Measurements from ENCODE around the gene CSF1R.
"Not testable (repeated sequence)": the region's sequence is repeated elsewhere in the genome, so short reads cannot be mapped to it uniquely, and the experiment has no call there.

Gene CSF1R

DNA sequence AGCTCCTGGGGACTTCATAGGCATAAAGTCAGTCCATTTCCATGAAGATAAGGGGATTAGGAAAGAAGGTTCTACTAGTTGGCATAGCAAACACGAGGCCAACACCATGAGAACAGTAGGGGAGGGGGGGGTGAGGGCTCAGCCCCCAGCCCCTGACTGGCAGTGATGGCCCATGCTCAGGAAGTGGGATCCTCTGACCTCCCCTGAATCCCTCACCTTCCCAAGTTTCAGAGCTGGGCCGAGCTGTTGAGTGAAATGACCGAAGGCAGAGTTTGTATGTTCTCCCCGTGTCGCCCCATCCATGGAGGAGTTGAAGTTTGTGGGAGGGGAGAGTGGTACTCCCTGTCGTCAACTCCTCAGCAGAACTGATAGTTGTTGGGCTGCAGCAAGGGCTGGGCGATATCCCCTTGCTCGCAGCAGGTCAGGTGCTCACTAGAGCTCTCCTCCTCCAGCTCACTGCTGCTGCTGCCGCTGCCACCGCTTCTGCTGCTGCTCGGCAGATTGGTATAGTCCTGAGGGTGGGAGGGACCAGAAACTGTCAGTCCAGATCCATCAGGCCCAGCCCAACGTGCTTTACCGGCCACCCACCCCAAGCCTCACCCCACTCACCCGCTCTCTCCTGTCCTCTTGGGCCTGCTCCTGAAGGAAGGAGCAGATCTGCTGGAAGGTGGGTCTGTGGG, 32.5 kb downstream of the CSF1R start:
- no peak for DNase-seq

GRCh38 chr5:150052956-150053712, 33.2 kb downstream of the CSF1R start:
- DNase-seq: no peak

GRCh38 chr5:150052226-150052955, 34.0 kb downstream of the CSF1R start:
- no peak for DNase-seq

DNA sequence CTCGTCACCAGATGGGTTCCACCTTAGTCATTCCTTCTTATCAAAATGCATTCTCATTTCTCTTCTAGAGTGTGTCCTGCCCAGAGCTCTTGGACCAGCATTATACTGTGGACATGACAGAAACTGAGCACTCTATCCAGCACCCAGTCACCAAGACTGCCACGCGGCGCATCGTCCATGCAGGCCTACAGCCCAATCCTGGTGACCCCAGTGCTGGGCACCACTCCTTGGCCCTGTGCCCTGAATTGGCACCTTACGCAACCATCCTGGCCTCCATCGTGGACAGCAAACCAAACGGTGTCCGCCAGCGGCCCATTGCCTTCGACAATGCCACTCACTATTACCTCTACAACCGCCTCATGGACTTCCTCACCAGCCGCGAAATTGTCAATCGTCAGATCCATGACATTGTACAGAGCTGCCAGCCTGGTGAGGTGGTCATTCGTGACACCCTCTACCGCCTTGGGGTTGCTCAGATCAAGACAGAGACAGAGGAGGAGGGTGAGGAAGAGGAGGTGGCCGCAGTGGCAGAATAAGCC, 34.6 kb downstream of the CSF1R start:
- DNase-seq: no peak

DNA sequence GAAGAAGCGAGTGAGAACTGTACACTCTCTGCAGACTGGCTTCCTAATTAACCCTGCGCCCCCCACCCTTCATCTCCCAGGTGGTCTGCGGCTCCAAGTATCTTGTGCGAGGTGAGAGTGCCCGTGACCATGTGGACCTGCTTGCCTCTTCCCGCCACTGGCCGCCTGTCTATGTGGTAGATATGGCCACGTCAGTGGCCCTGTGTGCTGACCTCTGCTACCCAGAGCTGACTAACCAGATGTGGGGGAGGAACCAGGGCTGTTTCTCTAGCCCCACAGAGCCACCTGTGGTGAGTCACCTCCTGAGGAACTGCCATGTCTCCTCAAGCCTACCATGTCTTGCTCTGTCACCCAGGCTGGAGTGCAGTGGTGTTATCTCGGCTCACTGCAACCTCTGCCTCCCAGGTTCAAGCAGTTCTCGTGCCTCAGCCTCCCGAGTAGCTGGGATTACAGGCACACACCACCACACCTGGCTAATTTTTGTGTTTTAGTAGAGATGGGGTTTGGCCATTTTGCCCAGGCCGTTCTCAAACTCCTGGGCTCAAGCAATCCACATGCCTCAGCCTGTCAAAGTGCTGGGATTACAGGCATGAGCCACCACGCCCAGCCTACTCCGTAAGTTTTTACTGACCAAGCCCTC, 36.1 kb downstream of the CSF1R start:
- DNase-seq: not testable (repeated sequence)

- DNase-seq: no peak
Observed at GRCh38 chr5:150046031-150046430, 40.3 kb downstream of the CSF1R start.

- no peak for DNase-seq
Observed at GRCh38 chr5:150045549-150045948, 40.8 kb downstream of the CSF1R start.

DNA sequence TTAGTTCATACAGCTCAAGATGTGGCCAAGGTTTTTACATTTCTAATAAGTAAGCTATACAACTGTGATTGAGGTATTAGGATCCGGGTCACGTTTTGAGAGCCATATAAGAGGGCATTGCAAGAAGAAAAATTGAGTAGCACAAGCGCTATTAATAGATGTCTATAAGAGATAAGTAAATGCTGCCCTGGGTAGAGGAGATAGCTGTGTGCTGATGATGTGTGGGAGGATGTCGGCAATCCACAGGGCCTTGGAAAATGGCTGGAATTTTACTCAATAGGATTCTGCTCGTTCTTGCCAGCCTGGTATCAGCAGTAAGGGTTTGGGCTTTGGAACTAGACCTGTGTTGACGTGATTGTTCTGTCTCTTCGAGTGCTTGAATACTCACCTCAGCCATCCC, 41.6 kb downstream of the CSF1R start:
- DNase-seq: no peak

DNA sequence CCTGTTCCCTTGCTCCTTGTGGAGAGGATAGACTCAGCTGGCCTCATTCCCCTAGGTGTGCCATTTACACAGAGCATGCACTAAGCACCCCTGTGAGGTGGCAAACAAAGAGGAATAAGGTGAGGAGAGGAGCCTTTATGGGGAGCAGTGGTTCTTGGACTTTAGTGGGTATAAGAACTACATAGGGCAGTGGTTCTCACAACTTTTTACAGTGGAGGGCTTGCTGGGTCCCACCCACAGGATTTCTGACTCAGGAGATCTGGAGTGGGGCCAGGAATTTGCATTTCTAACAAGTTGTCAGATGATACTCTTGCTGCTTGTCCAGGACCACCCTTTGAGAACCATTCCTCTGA, 42.0 kb downstream of the CSF1R start:
- DNase-seq: no peak

GRCh38 chr5:150043657-150044328, 42.6 kb downstream of the CSF1R start:
- no peak for DNase-seq

GRCh38 chr5:150042459-150042858, 43.9 kb downstream of the CSF1R start:
- DNase-seq: no peak

GRCh38 chr5:150038547-150038946, 47.8 kb downstream of the CSF1R start:
- no peak for DNase-seq

DNA sequence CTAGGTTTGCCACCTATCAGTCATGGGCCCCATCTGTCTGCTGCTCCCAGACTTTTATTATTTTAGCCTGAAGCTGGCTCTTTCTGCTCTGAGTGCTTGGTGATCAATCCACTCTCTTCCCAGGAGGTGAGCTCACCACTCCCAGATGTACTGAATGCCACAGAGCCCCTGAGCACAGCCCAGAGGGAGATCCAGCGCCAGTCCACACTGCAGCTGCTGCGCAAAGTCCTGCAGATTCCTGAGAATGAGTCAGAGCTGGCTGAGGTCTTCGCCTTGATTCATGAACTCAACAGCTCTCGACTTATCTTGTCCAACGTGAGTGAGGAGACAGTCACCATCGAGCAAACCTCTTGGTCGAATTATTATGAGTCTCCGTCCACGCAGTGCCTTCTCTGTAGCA, 49.8 kb downstream of the CSF1R start:
- DNase-seq: no peak

- DNase-seq: no peak
Observed at GRCh38 chr5:150035139-150035895, 51.0 kb downstream of the CSF1R start.

- DNase-seq: no peak
Observed at GRCh38 chr5:150034662-150035061, 51.7 kb downstream of the CSF1R start.

DNA sequence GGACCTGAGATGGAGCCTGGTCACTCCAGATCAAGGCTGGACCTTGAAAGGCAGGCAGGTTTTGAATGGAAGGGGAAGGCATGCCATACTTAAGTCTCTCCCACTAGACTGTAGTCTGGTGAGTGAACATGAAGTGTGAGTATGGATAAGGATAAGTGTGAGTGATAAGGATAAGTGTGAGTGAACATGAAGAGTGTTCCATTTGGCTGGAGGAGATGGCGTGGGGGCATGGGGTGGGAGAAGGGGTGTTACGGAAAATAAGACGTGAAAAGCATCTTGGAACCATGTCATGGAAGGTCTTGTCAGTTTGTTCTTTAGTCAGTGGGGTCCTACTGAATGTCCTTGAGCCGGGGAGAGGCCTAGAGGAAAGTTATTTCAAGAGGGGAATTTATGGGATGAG, 53.0 kb downstream of the CSF1R start:
- DNase-seq: no peak

GRCh38 chr5:150028047-150028446, 58.3 kb downstream of the CSF1R start:
- DNase-seq: not testable (repeated sequence)

DNA sequence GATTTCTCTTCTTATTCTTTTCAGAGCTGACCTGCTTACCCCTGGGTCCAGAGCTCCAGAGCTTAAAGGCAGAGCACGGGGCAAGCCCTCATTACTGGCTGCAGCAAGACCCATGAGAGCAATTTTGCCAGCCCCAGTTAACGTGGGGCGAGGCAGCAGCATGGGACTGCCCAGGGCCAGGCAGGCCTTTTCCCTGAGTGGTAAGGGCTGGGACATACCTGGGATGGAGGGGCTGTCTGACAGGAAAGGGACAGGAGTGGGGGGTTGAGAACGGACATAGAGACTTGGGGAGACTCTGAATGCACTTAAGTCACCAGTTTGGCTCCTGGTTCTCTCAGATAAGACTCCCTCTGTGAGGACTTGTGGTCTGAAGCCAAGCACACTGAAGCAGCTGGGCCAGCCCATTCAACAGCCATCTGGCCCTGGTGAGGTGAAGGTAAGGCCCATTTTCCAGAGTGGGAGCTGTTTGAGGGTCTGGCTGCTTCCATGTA, 59.6 kb downstream of the CSF1R start:
- no peak for DNase-seq

GRCh38 chr5:150024346-150024984, 61.9 kb downstream of the CSF1R start:
- no peak for DNase-seq

GRCh38 chr5:150023136-150023535, 63.2 kb downstream of the CSF1R start:
- DNase-seq: no peak

DNA sequence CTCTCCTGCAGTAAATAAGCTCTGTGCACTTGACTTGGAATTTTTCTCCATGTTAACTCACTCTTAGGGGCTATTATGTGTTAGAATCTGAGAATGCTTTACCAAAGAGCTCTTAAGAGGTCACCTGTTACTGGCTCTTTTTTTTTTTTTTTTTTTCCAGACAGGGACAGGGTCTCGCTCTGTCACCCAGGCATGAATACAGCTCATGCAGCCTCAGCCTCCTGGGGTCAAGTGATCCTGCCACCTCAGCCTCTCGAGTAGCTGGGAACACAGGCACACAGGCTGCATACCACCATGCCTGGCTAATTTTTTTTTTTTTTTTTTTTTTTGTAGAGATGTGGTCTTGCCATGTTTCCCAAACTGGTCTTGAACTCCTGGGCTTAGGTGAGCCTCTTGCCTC, 63.7 kb downstream of the CSF1R start:
- DNase-seq: no peak

Data from activated CD8-positive, alpha-beta memory T cell treated with anti-CD3 and anti-CD28 coated beads, Interleukin-2, amount 50 U/mL, for 4 hours (primary cell).